ENCODE results near the gene DNM3.

Gene DNM3

DNA sequence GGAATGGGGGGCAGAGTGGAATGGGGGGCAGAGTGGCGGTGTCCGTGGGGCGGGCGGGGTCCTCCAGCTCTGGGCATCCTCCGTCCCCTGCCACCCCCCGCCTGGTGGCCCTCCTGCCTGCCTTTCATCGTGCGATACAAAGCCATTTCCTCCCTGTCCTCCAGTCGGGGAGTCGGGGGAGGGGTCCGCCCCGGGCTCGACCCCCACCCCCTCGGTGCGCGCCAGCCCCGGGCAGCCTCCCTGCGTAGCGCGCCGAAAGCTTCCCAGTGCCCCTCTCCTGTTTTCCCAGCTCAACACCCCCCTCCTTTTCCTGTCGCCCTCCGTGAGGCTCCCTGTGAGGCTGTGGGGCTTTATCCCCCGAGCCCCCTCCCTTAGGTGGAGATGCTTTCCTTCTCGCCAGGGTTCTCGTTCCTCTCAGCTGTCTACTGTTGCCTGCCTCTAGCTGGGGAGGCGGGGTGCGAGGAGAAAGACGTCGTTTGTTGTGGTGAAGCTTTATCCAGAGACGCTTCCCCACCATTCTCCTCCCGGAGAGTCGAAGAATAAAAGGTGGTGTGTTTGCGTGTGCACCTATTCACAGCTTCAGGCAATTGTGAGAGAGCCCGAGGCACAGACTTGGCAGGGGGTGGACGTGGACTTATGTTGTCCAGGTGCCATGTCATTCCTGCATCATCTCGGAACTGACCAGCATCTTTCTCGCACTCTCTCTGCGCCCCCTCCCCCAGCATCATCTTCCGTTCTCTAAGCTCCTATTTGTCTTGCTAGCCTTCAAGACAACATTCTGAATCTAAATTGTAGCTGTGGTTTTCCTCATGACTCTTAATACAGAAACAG, 848 bp downstream of the DNM3 start:
- Histone ChIP-seq H3K4me3 (peak overlapping the region; percentile 95), H3K27ac (peak overlapping the region; percentile 67 to 79)
- TF ChIP-seq, protein P1, sequence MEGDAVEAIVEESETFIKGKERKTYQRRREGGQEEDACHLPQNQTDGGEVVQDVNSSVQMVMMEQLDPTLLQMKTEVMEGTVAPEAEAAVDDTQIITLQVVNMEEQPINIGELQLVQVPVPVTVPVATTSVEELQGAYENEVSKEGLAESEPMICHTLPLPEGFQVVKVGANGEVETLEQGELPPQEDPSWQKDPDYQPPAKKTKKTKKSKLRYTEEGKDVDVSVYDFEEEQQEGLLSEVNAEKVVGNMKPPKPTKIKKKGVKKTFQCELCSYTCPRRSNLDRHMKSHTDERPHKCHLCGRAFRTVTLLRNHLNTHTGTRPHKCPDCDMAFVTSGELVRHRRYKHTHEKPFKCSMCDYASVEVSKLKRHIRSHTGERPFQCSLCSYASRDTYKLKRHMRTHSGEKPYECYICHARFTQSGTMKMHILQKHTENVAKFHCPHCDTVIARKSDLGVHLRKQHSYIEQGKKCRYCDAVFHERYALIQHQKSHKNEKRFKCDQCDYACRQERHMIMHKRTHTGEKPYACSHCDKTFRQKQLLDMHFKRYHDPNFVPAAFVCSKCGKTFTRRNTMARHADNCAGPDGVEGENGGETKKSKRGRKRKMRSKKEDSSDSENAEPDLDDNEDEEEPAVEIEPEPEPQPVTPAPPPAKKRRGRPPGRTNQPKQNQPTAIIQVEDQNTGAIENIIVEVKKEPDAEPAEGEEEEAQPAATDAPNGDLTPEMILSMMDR (IDR thresholded peaks at IDR 0.05) = no peak
- peak; percentile 73 for DNase-seq (ENCODE audit: low spot score)

DNA sequence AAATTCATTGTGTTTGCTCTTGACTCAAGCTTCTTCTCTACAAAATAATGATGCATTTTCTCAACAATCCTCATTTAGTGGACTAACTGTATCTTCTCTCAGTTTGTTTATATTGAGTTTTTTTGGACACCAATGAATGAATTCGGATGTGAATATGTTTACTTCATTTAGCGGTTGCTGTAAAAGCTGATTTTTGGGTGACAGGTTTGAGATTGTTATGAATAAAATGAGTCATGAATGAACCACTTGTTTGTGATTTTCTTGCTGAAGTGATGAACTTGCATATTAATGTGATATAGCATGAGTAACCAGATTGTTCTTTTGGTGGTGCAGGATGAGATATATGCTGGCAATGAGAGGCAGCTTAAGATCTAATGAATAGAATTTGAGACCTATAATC, 3.1 kb downstream of the DNM3 start:
- Histone ChIP-seq H3K27ac (no peak overlapping the region), H3K4me3 (no peak overlapping the region)
- TF ChIP-seq, protein P1 (IDR thresholded peaks at IDR 0.05) = no peak
- DNase-seq (ENCODE audit: low spot score) = no peak

DNA sequence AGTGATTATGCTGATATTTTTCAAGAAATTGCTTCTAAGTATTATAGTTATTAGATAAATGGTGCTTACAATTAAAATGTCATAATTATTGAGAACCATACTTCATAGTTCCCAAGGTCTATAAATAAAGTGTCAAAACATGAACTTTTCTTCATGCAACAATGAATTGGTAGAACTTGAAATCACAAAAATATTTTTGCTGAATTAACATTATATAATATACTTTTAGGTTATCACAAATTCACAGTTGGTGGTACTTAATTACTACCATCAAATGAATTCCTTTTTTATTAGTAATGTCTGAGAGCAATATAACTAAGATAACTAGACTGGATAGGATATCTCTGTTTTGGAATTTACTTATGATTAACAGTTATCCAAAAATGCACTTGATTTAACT, 4.7 kb downstream of the DNM3 start:
- no peak overlapping the region for H3K27ac ChIP-seq
- H3K4me3 ChIP-seq = no peak overlapping the region
- DNase-seq (ENCODE audit: low spot score) = no peak
- TF ChIP-seq, protein P1 (IDR thresholded peaks at IDR 0.05) = no peak

DNA sequence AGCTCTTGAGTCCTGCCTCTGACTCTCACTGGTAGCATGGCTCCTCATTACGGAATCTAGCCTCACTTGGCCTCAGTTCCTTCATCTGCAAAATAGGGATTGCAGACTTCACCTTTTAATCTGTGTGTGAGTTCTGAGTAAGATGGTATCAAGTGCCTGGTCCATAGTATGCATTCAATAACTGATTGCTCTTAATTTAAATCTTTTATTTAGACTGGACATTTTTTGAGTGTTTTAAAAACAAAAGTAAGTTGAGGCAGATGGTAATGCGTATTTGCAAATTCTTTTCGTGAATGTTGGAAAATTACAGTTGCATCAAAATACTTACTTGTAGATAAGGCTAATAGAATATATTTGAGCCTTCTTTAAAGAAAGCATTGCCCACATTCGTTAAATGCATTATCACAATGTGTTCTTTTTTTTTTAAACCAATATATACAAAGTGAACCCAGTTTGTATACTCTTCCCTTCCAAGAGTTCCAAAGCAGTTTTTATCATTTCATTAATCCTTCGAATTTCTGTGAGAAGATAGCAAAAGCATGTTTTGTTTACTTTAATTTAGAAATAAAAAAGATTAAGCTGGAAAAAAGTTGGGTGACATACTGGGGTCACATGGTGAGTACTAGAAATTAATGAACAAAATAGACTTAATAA, 8.1 kb downstream of the DNM3 start:
- no peak overlapping the region for H3K27ac ChIP-seq
- TF ChIP-seq, protein P1 (IDR thresholded peaks at IDR 0.05) = no peak

DNA sequence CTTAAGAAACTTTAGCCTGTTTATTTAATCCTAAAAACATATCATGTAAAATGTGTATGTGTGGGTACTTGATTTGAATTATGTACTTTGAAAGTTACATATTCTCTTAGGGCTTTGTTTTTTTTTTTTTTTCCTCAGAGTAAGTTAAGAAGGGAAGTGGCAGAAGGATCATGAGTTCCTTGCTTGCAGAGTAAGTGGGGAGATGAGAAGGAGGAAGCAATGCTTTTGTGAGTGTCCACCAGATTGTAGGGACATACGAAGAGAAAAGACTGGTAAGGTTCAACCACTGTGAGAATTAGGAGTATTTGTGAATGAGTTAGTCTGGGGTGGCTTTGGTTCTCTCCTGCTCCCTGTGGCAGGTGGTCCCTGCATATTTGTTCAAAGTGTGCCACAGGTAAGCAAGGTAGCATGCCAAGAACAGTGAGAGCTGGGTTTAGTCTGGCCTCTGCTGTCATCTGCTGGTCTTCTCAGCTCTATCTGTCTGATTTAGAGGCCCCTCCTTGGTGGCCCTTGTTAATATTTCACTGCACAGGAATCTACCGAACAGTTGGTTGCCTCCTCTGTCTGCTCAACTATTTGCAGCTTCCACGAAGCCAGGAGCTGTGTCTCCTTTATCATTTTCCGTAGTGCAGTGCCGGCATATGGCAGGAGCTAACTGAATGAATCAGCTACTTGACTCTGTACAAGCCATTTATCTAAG, 9.5 kb downstream of the DNM3 start:
- TF ChIP-seq, protein P1 (IDR thresholded peaks at IDR 0.05) = no peak
- H3K4me3 ChIP-seq = no peak overlapping the region
- DNase-seq (ENCODE audit: low spot score) = no peak
- H3K27ac ChIP-seq = no peak overlapping the region

More for the DNA sequence above, 8.1 kb downstream of the DNM3 start:
- H3K4me3 ChIP-seq = no peak overlapping the region
- no peak for DNase-seq (ENCODE audit: low spot score)

DNA sequence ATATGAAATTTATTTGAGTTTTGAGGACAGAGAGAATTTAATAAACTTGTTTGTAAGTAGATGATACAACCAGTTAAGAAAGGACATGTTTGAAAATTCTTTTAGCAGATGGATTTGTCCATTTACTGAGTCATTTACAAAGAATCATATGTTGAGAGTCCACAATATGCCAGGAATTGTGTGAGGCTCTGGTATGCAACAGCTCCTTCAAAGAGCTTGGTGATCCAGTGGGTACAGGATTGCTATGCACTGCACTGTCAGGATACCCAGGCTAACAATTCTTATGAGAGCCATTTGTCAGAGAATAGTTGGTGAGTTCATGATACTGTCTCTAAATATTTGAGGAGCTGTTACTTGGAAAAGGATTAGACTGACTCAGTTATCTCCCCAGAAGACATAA, 11.0 kb downstream of the DNM3 start:
- DNase-seq (ENCODE audit: low spot score) = no peak

More for the DNA sequence above, 11.0 kb downstream of the DNM3 start:
- Histone ChIP-seq H3K4me3 (no peak overlapping the region), H3K27ac (no peak overlapping the region)
- TF ChIP-seq, protein P1 (IDR thresholded peaks at IDR 0.05) = no peak

All from coronary artery (tissue), 2 donors.